HFF-Myc (cell line): ENCODE data around the gene MAP2K1.

Experiments used
- DNase-seq: peaks from one replicate; pipeline ENCODE4 v3.0.0-alpha.2; 2011; ENCODE audit warnings: low read depth; ENCODE audit errors: extremely low read depth
- H3K4me3 ChIP-seq: replicated peaks from 2 replicates; pipeline ENCODE4 v1.5.1; 2011; ENCODE audit warnings: low read depth, mild to moderate bottlenecking, control low read depth, low read length
- CTCF ChIP-seq: IDR thresholded peaks from 2 replicates; pipeline ENCODE4 v1.5.1; 2012; ENCODE audit warnings: mild to moderate bottlenecking, low read depth, low read length, control low read depth; ENCODE audit errors: missing control alignments

The MAP2K1 gene

GRCh38 chr15:66523926-66524325 lies 137.2 kb downstream of the MAP2K1 start:
- H3K4me3 ChIP-seq = no peak overlapping the region
- DNase-seq = no peak
- no peak for TF ChIP-seq CTCF

- no peak for TF ChIP-seq CTCF
- no peak overlapping the region for H3K4me3 ChIP-seq
- no peak for DNase-seq
These were observed 138.1 kb downstream of the MAP2K1 start for GRCh38 chr15:66524838-66525237.

GRCh38 chr15:66535056-66535455 lies 148.3 kb downstream of the MAP2K1 start:
- TF ChIP-seq CTCF = no peak
- no peak for DNase-seq
- no peak overlapping the region for H3K4me3 ChIP-seq
